Esophagus muscularis mucosa (tissue), 4 donors: ENCODE measurements around the gene HAAO. TPM values are rescaled to one million over a fixed set of nuclear protein-coding genes. Genes with fewer than 3 reads are reported as not detected.

Experiments used
- DNase-seq: peaks from one replicate; pipeline ENCODE4 v3.0.0-alpha.2; 2017; ENCODE audit errors: extremely low spot score
- H3K27ac ChIP-seq, 4 donors: fragments of 200-600 bp; sonication (generic); replicated peaks in 1 of 4; 1 replicate in 3 of 4; 2 replicates in 1 of 4; pipeline ENCODE4 v1.5.1; 2016 to 2019; ENCODE audit warnings: mild to moderate bottlenecking in 1 of 4
- H3K27me3 ChIP-seq, 4 donors: fragments of 200-600 bp; sonication (generic); one replicate each; pipeline versions ENCODE4 v1.5.1 to v1.6.0; 2016 to 2019
- H3K36me3 ChIP-seq, 4 donors: fragments of 200-600 bp; sonication (generic); one replicate each; pipeline ENCODE4 v1.5.1; 2016 to 2019
- H3K4me1 ChIP-seq, 4 donors: fragments of 200-600 bp; sonication (generic); one replicate each; pipeline ENCODE4 v1.5.1; 2016 to 2019
- H3K4me3 ChIP-seq, 4 donors: fragments of 200-600 bp; sonication (generic); 1 replicate in 2 of 4; 2 replicates in 2 of 4; pipeline ENCODE4 v1.5.1; 2016 to 2019; ENCODE audit warnings: mild to moderate bottlenecking in 4 of 4, moderate library complexity in 1 of 4
- H3K9me3 ChIP-seq, 4 donors: fragments of 200-600 bp; sonication (generic); 1 replicate in 3 of 4; 2 replicates in 1 of 4; pipeline ENCODE4 v1.5.1; 2016 to 2019
- CTCF ChIP-seq, 3 experiments: fragments of 200-600 bp in 2 of 3; fragments of 450-650 bp in 1 of 3; sonication (generic) in 2 of 3; IDR thresholded peaks; one replicate each; pipeline ENCODE4 v1.5.1; 2017 to 2019; ENCODE audit warnings: antibody characterized with exemption in 3 of 3, mild to moderate bottlenecking in 2 of 3, moderate library complexity in 1 of 3
- EP300 ChIP-seq: sonication (generic); formaldehyde crosslinking; IDR thresholded peaks from one replicate; pipeline ENCODE4 v1.6.1; 2017; ENCODE audit warnings: antibody characterized with exemption
- POLR2A ChIP-seq: fragments of 450-650 bp; IDR thresholded peaks from one replicate; pipeline ENCODE4 v1.6.1; 2017; ENCODE audit warnings: antibody characterized with exemption, moderate library complexity, mild to moderate bottlenecking, low read depth
- POLR2AphosphoS5 ChIP-seq, 2 donors: sonication (generic); formaldehyde crosslinking; IDR thresholded peaks; one replicate each; pipeline ENCODE4 v1.6.1; 2017; ENCODE audit warnings: antibody characterized with exemption in 2 of 2
- WGBS: methylation state at CpG from one replicate; pipeline ENCODE4 v1.1.5; 2018; 5-methylcytosine and 5-hydroxymethylcytosine counted together
- intact Hi-C: fragments of 100-400 bp; cut with DNase I; formaldehyde crosslinking; loops from one replicate; pipeline ENCODE4 v1.15.1; 2023
- total RNA-seq, 4 donors: library from RNA; depleted of rRNA; stranded (reverse); fragments of >200 nt; gene quantifications; one replicate each; pipeline versions ENCODE4 v1.1.0 to v1.2.1, GENCODE V29; 2016

The HAAO gene
- total RNA-seq, 4 donors from 2014 or later: 2.9 to 4.8 (median 4.0) TPM

GRCh38 chr2:42765686-42766085 is 26.7 kb downstream of the HAAO start:
- no peak overlapping the region for H3K27ac ChIP-seq
- no peak overlapping the region for H3K4me3 ChIP-seq
- no peak for DNase-seq
- 96% methylated on average over 9 of the region's 9 CpGs for WGBS
- H3K36me3 ChIP-seq: peaks cover 0 to 14% (median 4%) of the 10 kb centered on the region in 4 donors
- TF ChIP-seq POLR2AphosphoS5 (IDR thresholded peaks at IDR 0.05) (no peak), POLR2A (no peak), CTCF (IDR thresholded peaks at IDR 0.05) (no peak), EP300 (no peak)
- H3K27me3 ChIP-seq: no peaks in the 10 kb centered on the region
- intact Hi-C loops: no loop called here
- no peaks in the 10 kb centered on the region for H3K9me3 ChIP-seq
- H3K4me1 ChIP-seq: no peaks in the 10 kb centered on the region

GRCh38 chr2:42764901-42765300 is 27.5 kb downstream of the HAAO start:
- Histone ChIP-seq H3K36me3 (peaks cover 0 to 14% (median 5%) of the 10 kb centered on the region in 4 donors), H3K27ac (no peak overlapping the region), H3K27me3 (no peaks in the 10 kb centered on the region), H3K4me3 (no peak overlapping the region), H3K9me3 (no peaks in the 10 kb centered on the region), H3K4me1 (no peaks in the 10 kb centered on the region)
- no peak for DNase-seq
- intact Hi-C loops: no loop called here
- 63% methylated on average over 2 of the region's 2 CpGs for WGBS
- TF ChIP-seq CTCF (IDR thresholded peaks at IDR 0.05) (no peak), POLR2A (no peak), POLR2AphosphoS5 (IDR thresholded peaks at IDR 0.05) (no peak), EP300 (no peak)

GRCh38 chr2:42764096-42764495 is 28.3 kb downstream of the HAAO start, which contains the start of gene OXER1:
TSS of gene OXER1 (minus strand) at chr2:42764135. CDS start at chr2:42764062, 73 bp downstream.
- no peak within 1 kb of the TSS for H3K4me3 ChIP-seq
- H3K27me3 ChIP-seq: no peaks in the 10 kb centered on the region
- no peaks in the 10 kb centered on the region for H3K4me1 ChIP-seq
- WGBS: 54% methylated on average over 2 of the region's 5 CpGs
- peaks cover 0 to 14% (median 6%) of the 10 kb centered on the region in 4 donors for H3K36me3 ChIP-seq
- H3K9me3 ChIP-seq: no peaks in the 10 kb centered on the region
- intact Hi-C loops: no loop called here
- no peak for TF ChIP-seq POLR2A
- TF ChIP-seq POLR2AphosphoS5 (IDR thresholded peaks at IDR 0.05): no peak
- TF ChIP-seq CTCF (IDR thresholded peaks at IDR 0.05): no peak
- no peak for TF ChIP-seq EP300
- no peak for DNase-seq
- H3K27ac ChIP-seq: no peak within 1 kb of the TSS

- intact Hi-C loops: no loop called here
Measured at GRCh38 chr2:42762823-42763804, 29.3 kb downstream of the HAAO start.

More at GRCh38 chr2:42762823-42763804, 29.3 kb downstream of the HAAO start:
- no peaks in the 10 kb centered on the region for H3K27me3 ChIP-seq
- 96% methylated on average over 31 of the region's 45 CpGs for WGBS
- no peak overlapping the region for H3K27ac ChIP-seq
- no peak overlapping the region for H3K4me3 ChIP-seq
- no peak for DNase-seq
- TF ChIP-seq EP300 (no peak), POLR2AphosphoS5 (IDR thresholded peaks at IDR 0.05) (no peak), CTCF (IDR thresholded peaks at IDR 0.05) (no peak), POLR2A (no peak)
- H3K9me3 ChIP-seq: no peaks in the 10 kb centered on the region
- no peaks in the 10 kb centered on the region for H3K4me1 ChIP-seq
- peaks cover 0 to 14% (median 6%) of the 10 kb centered on the region in 4 donors for H3K36me3 ChIP-seq
